ENCODE measurements around the gene EPS8. TPM values are rescaled to one million over a fixed set of nuclear protein-coding genes. Genes with fewer than 3 reads are reported as not detected.

Gene EPS8
- total and polyA plus RNA-seq, 2 experiments from 2014 or later = 3.1 to 6.0 TPM

DNA sequence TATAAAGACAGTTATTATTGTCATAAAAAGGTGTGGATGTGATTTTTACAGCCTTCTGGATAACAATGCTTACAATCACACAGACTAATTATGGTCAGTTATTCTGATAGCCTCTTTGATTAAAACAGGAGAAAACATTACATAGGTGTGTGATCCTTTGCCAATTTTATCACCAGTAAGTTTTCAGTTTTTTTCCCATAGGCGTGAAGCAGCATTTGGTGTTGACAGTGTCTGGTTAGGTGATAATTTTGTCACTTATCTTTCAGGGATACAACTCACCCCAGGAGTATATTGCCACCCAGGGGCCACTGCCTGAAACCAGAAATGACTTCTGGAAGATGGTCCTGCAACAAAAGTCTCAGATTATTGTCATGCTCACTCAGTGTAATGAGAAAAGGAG is 208.8 kb downstream of the EPS8 start:
- H3K27me3 ChIP-seq = no peaks in the 10 kb centered on the region
- no peak for DNase-seq (ENCODE audit: low read depth in 1 of 2, low spot score in 1 of 2)
- H3K9me3 ChIP-seq (ENCODE audit: low read depth) = no peaks in the 10 kb centered on the region
- H3K27ac ChIP-seq = no peak overlapping the region
- TF ChIP-seq, protein P1, sequence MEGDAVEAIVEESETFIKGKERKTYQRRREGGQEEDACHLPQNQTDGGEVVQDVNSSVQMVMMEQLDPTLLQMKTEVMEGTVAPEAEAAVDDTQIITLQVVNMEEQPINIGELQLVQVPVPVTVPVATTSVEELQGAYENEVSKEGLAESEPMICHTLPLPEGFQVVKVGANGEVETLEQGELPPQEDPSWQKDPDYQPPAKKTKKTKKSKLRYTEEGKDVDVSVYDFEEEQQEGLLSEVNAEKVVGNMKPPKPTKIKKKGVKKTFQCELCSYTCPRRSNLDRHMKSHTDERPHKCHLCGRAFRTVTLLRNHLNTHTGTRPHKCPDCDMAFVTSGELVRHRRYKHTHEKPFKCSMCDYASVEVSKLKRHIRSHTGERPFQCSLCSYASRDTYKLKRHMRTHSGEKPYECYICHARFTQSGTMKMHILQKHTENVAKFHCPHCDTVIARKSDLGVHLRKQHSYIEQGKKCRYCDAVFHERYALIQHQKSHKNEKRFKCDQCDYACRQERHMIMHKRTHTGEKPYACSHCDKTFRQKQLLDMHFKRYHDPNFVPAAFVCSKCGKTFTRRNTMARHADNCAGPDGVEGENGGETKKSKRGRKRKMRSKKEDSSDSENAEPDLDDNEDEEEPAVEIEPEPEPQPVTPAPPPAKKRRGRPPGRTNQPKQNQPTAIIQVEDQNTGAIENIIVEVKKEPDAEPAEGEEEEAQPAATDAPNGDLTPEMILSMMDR (IDR thresholded peaks at IDR 0.05; ENCODE audit: low read depth, low read length) = no peak
- H3K36me3 ChIP-seq = no peaks in the 10 kb centered on the region
- H3K4me3 ChIP-seq = no peak overlapping the region
- H3K4me1 ChIP-seq (ENCODE audit: low read depth) = no peaks in the 10 kb centered on the region

GRCh38 chr12:15575671-15576541 is 213.3 kb downstream of the EPS8 start:
- no peak overlapping the region for H3K27ac ChIP-seq
- H3K36me3 ChIP-seq = no peaks in the 10 kb centered on the region
- no peaks in the 10 kb centered on the region for H3K27me3 ChIP-seq
- TF ChIP-seq, protein P1 (IDR thresholded peaks at IDR 0.05; ENCODE audit: low read depth, low read length) = no peak
- H3K4me3 ChIP-seq = no peak overlapping the region
- H3K9me3 ChIP-seq (ENCODE audit: low read depth) = no peaks in the 10 kb centered on the region
- no peaks in the 10 kb centered on the region for H3K4me1 ChIP-seq (ENCODE audit: low read depth)
- DNase-seq (ENCODE audit: low read depth in 1 of 2, low spot score in 1 of 2) = no peak

DNA sequence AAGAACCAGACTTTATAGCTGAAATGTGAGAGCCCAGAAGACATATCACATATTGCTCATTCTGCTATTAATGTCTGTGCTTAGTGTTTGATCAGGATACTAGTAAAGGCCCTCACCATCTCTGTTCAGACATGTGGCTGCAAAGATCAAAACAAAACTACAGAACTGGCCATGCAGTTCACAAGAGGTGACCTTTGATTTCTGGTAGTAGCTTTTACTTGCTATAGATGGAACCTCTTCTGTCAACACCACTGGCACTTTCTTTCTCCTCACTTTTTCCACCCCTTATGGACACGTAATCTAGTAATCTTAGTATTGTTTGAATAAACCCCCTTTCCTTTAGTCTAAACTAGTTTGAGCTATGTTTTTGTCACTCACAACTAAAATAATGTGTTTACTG is 214.8 kb downstream of the EPS8 start:
- Histone ChIP-seq H3K9me3 (ENCODE audit: low read depth) (no peaks in the 10 kb centered on the region), H3K27ac (no peak overlapping the region), H3K36me3 (no peaks in the 10 kb centered on the region), H3K4me3 (no peak overlapping the region), H3K4me1 (ENCODE audit: low read depth) (no peaks in the 10 kb centered on the region), H3K27me3 (no peaks in the 10 kb centered on the region)
- TF ChIP-seq, protein P1 (IDR thresholded peaks at IDR 0.05; ENCODE audit: low read depth, low read length) = no peak
- DNase-seq (ENCODE audit: low read depth in 1 of 2, low spot score in 1 of 2) = no peak

Other genes with a start within 250 kb of the EPS8 start
- 81.6 and 91.1 TPM in 2 replicates for gene STRAP, start 93.0 kb upstream of the EPS8 start, total RNA-seq
- 257 and 261 TPM in 2 replicates for gene STRAP, start 93.0 kb upstream of the EPS8 start, polyA plus RNA-seq
- gene DERA, start 121.9 kb upstream of the EPS8 start, total RNA-seq = 15.2 and 23.9 TPM in 2 replicates
- gene DERA, start 121.9 kb upstream of the EPS8 start, polyA plus RNA-seq = 30.7 and 31.2 TPM in 2 replicates